WTC11 (cell line): ENCODE data around the gene CAMK2N2. TPM values are rescaled to one million over a fixed set of nuclear protein-coding genes. Genes with fewer than 3 reads are reported as not detected.

Source experiments
- ATAC-seq: fragments of 200-7000 bp; cut with Tn5 transposase; 2 replicates; pipeline ENCODE4 v1.10.0; 2021; ENCODE audit warnings: mild to moderate bottlenecking, moderate library complexity
- Bru-seq: library from RNA; stranded (reverse); fragments of 400-500 nt; gene quantifications from one replicate; lab custom pipeline; 2021; lab: Mats Ljungman, UMichigan
- CTCF ChIA-PET: fragments of 300-600 bp; sonication (Branson Sonifier 250); formaldehyde crosslinking; loops from one replicate; lab custom pipeline; 2021; ENCODE audit warnings: antibody characterized with exemption; lab: Charles Lee
- POLR2A ChIA-PET: fragments of 350-600 bp; sonication (Branson Sonifier 250); formaldehyde crosslinking; loops from one replicate; lab custom pipeline; 2021; ENCODE audit warnings: antibody characterized with exemption; lab: Charles Lee
- DNase-seq: peaks from one replicate; pipeline ENCODE4 v3.0.0; 2021; ENCODE audit warnings: low spot score
- H3K27ac Mint-ChIP-seq: 2 replicates; pipeline ENCODE4 v1.8.0; 2021; ENCODE audit warnings: mixed read lengths
- H3K27me3 Mint-ChIP-seq: 2 replicates; pipeline ENCODE4 v1.8.0; 2021; ENCODE audit warnings: low read depth, mild to moderate bottlenecking, moderate library complexity, mixed read lengths
- H3K36me3 Mint-ChIP-seq: 2 replicates; pipeline ENCODE4 v1.8.0; 2021; ENCODE audit warnings: mixed read lengths
- H3K4me1 Mint-ChIP-seq: 2 replicates; pipeline ENCODE4 v1.8.0; 2022; ENCODE audit warnings: mixed read lengths
- H3K4me3 Mint-ChIP-seq: 2 replicates; pipeline ENCODE4 v1.8.0; 2021; ENCODE audit warnings: mild to moderate bottlenecking, moderate library complexity, mixed read lengths
- H3K9me3 Mint-ChIP-seq: 2 replicates; pipeline ENCODE4 v1.8.0; 2021; ENCODE audit warnings: mixed read lengths
- CREB1 ChIP-seq: sonication (generic); formaldehyde crosslinking; IDR thresholded peaks from 2 replicates; pipeline ENCODE4 v1.8.0; 2023; ENCODE audit warnings: mild to moderate bottlenecking, missing genetic modification reagents
- ESRRA ChIP-seq: sonication (generic); formaldehyde crosslinking; IDR thresholded peaks from 2 replicates; pipeline ENCODE4 v1.8.1; 2022; ENCODE audit warnings: mild to moderate bottlenecking, missing genetic modification reagents, borderline replicate concordance
- FOXK1 ChIP-seq: sonication (generic); formaldehyde crosslinking; IDR thresholded peaks from 2 replicates; pipeline ENCODE4 v1.8.0; 2022; ENCODE audit warnings: mild to moderate bottlenecking, moderate library complexity, missing genetic modification reagents
- SP1 ChIP-seq: sonication (generic); formaldehyde crosslinking; conservative IDR thresholded peaks from 2 replicates; pipeline ENCODE4 v1.8.1; 2022; ENCODE audit warnings: missing genetic modification reagents
- TCF7 ChIP-seq: sonication (generic); formaldehyde crosslinking; IDR thresholded peaks from 2 replicates; pipeline ENCODE4 v1.8.0; 2022; ENCODE audit warnings: mild to moderate bottlenecking, low read depth, missing genetic modification reagents, moderate library complexity
- ZBTB21 ChIP-seq: sonication (generic); formaldehyde crosslinking; IDR thresholded peaks from 2 replicates; pipeline ENCODE4 v1.8.1; 2023; ENCODE audit warnings: mild to moderate bottlenecking, missing genetic modification reagents, borderline replicate concordance
- ZNF219 ChIP-seq: sonication (generic); formaldehyde crosslinking; IDR thresholded peaks from 2 replicates; pipeline ENCODE4 v1.8.0; 2023; ENCODE audit warnings: missing genetic modification reagents, mild to moderate bottlenecking, borderline replicate concordance
- ZNF232 ChIP-seq: sonication (generic); formaldehyde crosslinking; IDR thresholded peaks from 2 replicates; pipeline ENCODE4 v1.8.0; 2022; ENCODE audit warnings: mild to moderate bottlenecking, missing genetic modification reagents
- ZNF423 ChIP-seq: fragments of 250-450 bp; sonication (Bioruptor Pico); IDR thresholded peaks from 2 replicates; pipeline ENCODE4 v2.1.2; 2022; ENCODE audit warnings: mild to moderate bottlenecking, moderate library complexity
- long read RNA-seq, 3 experiments: library from RNA in 1 of 3; library from capped mRNA in 1 of 3; library from polyadenylated mRNA in 1 of 3; unstranded in 2 of 3; stranded (forward) in 1 of 3; transcript quantifications; one replicate each; pipeline ENCODE4 v2.0.0, GENCODE V29; 2021
- total RNA-seq: library from RNA; stranded (reverse); gene quantifications from 3 replicates; pipeline ENCODE4 v1.2.3, GENCODE V29; 2021
- TF ChIP-seq, protein P1 (sequence below): sonication (generic); formaldehyde crosslinking; IDR thresholded peaks from 2 replicates; pipeline ENCODE4 v1.8.1; 2022; ENCODE audit warnings: low read depth, mild to moderate bottlenecking, moderate library complexity, missing genetic modification reagents, borderline replicate concordance
- TF ChIP-seq, protein P2 (sequence below): sonication (generic); formaldehyde crosslinking; IDR thresholded peaks from 2 replicates; pipeline ENCODE4 v1.8.0; 2022; ENCODE audit warnings: mild to moderate bottlenecking, missing genetic modification reagents
- TF ChIP-seq, protein P3 (sequence below): sonication (generic); formaldehyde crosslinking; IDR thresholded peaks from 2 replicates; pipeline ENCODE4 v1.8.1; 2023; ENCODE audit warnings: mild to moderate bottlenecking, missing genetic modification reagents, moderate library complexity
- TF ChIP-seq, protein P4 (sequence below): sonication (generic); formaldehyde crosslinking; IDR thresholded peaks from 2 replicates; pipeline ENCODE4 v1.8.0; 2023; ENCODE audit warnings: missing genetic modification reagents
- TF ChIP-seq, protein P5 (sequence below): fragments of 250-450 bp; sonication (Bioruptor Pico); IDR thresholded peaks from 2 replicates; pipeline ENCODE4 v1.9.0; 2021; ENCODE audit warnings: mild to moderate bottlenecking
- TF ChIP-seq, protein P6 (sequence below): sonication (generic); formaldehyde crosslinking; IDR thresholded peaks from 2 replicates; pipeline ENCODE4 v1.8.0; 2023; ENCODE audit warnings: mild to moderate bottlenecking, missing genetic modification reagents

The CAMK2N2 gene
- 10.5 to 13.1 TPM (median 11.5 TPM) in 3 replicates for total RNA-seq
- percentile 42 among the genes with signal in this experiment for Bru-seq, nascent RNA
- long read RNA-seq, experiment 1, transcript CAMK2N2-201 (2 exons, 1,362 nt), result major isoform, 13 of 15 reads
- long read RNA-seq, experiment 1, partial matches to known transcripts, result 2 of 15 reads
- long read RNA-seq, experiment 1, other reads (novel, unspliced or antisense), result 0 of 15 reads
- long read RNA-seq, experiment 2, transcript CAMK2N2-201 (2 exons, 1,362 nt), result major isoform, 18 of 27 reads
- long read RNA-seq, experiment 2, partial matches to known transcripts, result 9 of 27 reads
- long read RNA-seq, experiment 2, other reads (novel, unspliced or antisense), result 0 of 27 reads
- long read RNA-seq, experiment 3, result 0 reads

DNA sequence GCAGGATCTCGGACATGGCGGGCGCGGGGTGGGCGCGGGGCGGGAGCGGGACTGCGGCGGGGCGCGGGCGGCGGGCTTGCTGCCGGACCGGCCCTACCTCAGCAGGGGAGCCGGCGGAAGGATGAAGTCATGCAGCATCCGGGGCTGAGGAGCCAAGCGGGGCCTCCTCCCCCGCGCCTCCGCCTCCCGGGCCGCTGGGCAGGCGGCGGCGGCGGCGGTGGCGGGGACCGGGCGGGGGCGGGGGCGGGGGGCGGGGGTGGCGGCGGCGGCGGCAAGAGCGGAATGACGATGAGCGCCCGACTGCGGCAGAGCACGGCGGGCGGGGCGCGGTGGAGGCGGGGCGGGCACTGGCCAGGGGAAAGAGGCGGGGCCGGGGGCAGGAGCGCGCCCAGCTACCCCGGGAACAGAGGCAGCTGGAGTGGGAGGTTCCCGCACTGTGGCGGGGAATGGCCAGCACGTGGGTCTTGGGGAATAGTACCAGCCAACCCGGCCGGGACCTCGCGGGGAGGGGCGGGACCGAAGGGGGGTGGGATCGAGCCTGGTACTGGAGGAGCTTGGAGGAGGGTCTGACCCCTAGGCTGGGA is at the start of gene CAMK2N2:
Gene CAMK2N2 (minus strand): TSS at position 284 of the 584 bp plus-strand sequence. CDS start 268 bp downstream, at position 16.
- POLR2A ChIA-PET, result interaction anchor here (0.6 to 1.7 kb wide), 3 partner anchors 20 to 377 kb away, joined by 3 to 6 read pairs (median 4); partner anchors contain the start of gene PARL
- DNase-seq, result peak; percentile 85
- Mint-ChIP-seq H3K27ac (peak within 1 kb of the TSS; percentile 12; the same call in 1 of the 2 replicates), H3K9me3 (no peaks in the 10 kb centered on the region), H3K4me1 (peaks cover 12% of the 10 kb centered on the region), H3K36me3 (peaks cover 3% of the 10 kb centered on the region; the same call in 1 of the 2 replicates), H3K27me3 (peaks cover 75% of the 10 kb centered on the region), H3K4me3 (peak within 1 kb of the TSS; percentile 92)
- peak; percentile 83 for ATAC-seq
- TF ChIP-seq, protein P1, sequence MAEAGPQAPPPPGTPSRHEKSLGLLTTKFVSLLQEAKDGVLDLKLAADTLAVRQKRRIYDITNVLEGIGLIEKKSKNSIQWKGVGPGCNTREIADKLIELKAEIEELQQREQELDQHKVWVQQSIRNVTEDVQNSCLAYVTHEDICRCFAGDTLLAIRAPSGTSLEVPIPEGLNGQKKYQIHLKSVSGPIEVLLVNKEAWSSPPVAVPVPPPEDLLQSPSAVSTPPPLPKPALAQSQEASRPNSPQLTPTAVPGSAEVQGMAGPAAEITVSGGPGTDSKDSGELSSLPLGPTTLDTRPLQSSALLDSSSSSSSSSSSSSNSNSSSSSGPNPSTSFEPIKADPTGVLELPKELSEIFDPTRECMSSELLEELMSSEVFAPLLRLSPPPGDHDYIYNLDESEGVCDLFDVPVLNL (CRISPR knock-in tag), result 0 out of 2 replicates have a peak, but pooled peaks have one; percentile 20
- TF ChIP-seq, protein P2, sequence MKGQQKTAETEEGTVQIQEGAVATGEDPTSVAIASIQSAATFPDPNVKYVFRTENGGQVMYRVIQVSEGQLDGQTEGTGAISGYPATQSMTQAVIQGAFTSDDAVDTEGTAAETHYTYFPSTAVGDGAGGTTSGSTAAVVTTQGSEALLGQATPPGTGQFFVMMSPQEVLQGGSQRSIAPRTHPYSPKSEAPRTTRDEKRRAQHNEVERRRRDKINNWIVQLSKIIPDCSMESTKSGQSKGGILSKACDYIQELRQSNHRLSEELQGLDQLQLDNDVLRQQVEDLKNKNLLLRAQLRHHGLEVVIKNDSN, result peak; percentile 40; the same call in 1 of the 2 replicates
- TF ChIP-seq, protein P3, sequence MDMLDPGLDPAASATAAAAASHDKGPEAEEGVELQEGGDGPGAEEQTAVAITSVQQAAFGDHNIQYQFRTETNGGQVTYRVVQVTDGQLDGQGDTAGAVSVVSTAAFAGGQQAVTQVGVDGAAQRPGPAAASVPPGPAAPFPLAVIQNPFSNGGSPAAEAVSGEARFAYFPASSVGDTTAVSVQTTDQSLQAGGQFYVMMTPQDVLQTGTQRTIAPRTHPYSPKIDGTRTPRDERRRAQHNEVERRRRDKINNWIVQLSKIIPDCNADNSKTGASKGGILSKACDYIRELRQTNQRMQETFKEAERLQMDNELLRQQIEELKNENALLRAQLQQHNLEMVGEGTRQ (CRISPR knock-in tag), result peak; percentile 55
- TF ChIP-seq FOXK1 (0 out of 2 replicates have a peak, but pooled peaks have one; percentile 24), CREB1 (CRISPR knock-in tag) (no peak), ZNF232 (CRISPR knock-in tag) (peak; percentile 55; the same call in 1 of the 2 replicates), ZNF219 (CRISPR knock-in tag) (no peak), SP1 (peak; percentile 68)
- CTCF ChIA-PET, result interaction anchor here (0.6 to 4.4 kb wide), 14 partner anchors 10 to 357 kb away, joined by 3 to 28 read pairs (median 4); partner anchors contain the start of genes ABCC5 and EEF1AKMT4

DNA sequence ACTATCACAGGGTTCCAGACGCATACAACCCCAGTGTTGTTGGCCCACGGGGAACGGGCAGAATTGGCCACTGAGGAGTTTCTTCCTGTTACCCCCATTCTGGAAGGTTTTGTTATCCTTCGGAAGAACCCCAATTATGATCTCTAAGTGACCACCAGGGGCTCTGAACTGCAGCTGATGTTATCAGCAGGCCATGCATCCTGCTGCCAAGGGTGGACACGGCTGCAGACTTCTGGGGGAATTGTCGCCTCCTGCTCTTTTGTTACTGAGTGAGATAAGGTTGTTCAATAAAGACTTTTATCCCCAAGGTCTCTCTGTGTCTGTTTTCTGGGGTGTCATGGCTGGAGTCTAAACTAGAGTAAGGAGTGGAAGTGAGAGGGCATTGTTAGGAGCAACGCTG is 47.4 kb upstream of the CAMK2N2 start:
- TF ChIP-seq, protein P4, sequence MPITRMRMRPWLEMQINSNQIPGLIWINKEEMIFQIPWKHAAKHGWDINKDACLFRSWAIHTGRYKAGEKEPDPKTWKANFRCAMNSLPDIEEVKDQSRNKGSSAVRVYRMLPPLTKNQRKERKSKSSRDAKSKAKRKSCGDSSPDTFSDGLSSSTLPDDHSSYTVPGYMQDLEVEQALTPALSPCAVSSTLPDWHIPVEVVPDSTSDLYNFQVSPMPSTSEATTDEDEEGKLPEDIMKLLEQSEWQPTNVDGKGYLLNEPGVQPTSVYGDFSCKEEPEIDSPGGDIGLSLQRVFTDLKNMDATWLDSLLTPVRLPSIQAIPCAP, result no peak
- TF ChIP-seq, protein P5, sequence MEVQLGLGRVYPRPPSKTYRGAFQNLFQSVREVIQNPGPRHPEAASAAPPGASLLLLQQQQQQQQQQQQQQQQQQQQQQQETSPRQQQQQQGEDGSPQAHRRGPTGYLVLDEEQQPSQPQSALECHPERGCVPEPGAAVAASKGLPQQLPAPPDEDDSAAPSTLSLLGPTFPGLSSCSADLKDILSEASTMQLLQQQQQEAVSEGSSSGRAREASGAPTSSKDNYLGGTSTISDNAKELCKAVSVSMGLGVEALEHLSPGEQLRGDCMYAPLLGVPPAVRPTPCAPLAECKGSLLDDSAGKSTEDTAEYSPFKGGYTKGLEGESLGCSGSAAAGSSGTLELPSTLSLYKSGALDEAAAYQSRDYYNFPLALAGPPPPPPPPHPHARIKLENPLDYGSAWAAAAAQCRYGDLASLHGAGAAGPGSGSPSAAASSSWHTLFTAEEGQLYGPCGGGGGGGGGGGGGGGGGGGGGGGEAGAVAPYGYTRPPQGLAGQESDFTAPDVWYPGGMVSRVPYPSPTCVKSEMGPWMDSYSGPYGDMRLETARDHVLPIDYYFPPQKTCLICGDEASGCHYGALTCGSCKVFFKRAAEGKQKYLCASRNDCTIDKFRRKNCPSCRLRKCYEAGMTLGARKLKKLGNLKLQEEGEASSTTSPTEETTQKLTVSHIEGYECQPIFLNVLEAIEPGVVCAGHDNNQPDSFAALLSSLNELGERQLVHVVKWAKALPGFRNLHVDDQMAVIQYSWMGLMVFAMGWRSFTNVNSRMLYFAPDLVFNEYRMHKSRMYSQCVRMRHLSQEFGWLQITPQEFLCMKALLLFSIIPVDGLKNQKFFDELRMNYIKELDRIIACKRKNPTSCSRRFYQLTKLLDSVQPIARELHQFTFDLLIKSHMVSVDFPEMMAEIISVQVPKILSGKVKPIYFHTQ (CRISPR knock-in tag), result no peak
- TF ChIP-seq, protein P6, sequence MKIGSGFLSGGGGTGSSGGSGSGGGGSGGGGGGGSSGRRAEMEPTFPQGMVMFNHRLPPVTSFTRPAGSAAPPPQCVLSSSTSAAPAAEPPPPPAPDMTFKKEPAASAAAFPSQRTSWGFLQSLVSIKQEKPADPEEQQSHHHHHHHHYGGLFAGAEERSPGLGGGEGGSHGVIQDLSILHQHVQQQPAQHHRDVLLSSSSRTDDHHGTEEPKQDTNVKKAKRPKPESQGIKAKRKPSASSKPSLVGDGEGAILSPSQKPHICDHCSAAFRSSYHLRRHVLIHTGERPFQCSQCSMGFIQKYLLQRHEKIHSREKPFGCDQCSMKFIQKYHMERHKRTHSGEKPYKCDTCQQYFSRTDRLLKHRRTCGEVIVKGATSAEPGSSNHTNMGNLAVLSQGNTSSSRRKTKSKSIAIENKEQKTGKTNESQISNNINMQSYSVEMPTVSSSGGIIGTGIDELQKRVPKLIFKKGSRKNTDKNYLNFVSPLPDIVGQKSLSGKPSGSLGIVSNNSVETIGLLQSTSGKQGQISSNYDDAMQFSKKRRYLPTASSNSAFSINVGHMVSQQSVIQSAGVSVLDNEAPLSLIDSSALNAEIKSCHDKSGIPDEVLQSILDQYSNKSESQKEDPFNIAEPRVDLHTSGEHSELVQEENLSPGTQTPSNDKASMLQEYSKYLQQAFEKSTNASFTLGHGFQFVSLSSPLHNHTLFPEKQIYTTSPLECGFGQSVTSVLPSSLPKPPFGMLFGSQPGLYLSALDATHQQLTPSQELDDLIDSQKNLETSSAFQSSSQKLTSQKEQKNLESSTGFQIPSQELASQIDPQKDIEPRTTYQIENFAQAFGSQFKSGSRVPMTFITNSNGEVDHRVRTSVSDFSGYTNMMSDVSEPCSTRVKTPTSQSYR (CRISPR knock-in tag), result no peak
- no peak for TF ChIP-seq ZNF423 (CRISPR knock-in tag)
- TF ChIP-seq TCF7, result no peak
- TF ChIP-seq ESRRA, result no peak
- no peak for TF ChIP-seq ZBTB21 (CRISPR knock-in tag)
- H3K4me3 Mint-ChIP-seq, result no peak overlapping the region
- DNase-seq (no peak), ATAC-seq (no peak)
- POLR2A ChIA-PET, result no interaction called here
- no peaks in the 10 kb centered on the region for H3K9me3 Mint-ChIP-seq
- CTCF ChIA-PET, result no interaction called here
- H3K27me3 Mint-ChIP-seq, result no peaks in the 10 kb centered on the region
- H3K27ac Mint-ChIP-seq, result no peak overlapping the region
- peaks cover 58% of the 10 kb centered on the region for H3K36me3 Mint-ChIP-seq
- H3K4me1 Mint-ChIP-seq, result 0 out of 2 replicates have a peak, but pooled peaks cover 1% of the 10 kb centered on the region
